RWPE1 (cell line): ENCODE data around the gene PANX2.

Experiments
- CTCF ChIA-PET: fragments of 350-600 bp; sonication (Branson Sonifier 250); formaldehyde crosslinking; extraction: SDS; loops from one replicate; lab custom pipeline; 2021; lab: Yijun Ruan, JAX
- POLR2A ChIA-PET: fragments of 400-600 bp; formaldehyde crosslinking; extraction: SDS; loops from one replicate; lab custom pipeline; 2020; ENCODE audit warnings: antibody characterized with exemption; ENCODE audit not compliant: low non-redundant PET; lab: Yijun Ruan, JAX
- DNase-seq: peaks from one replicate; pipeline ENCODE4 v3.0.0; 2012; ENCODE audit warnings: low spot score
- H3K27ac ChIP-seq: fragments of 450-650 bp; 2 replicates; pipeline ENCODE4 v1.5.1; 2017
- TF ChIP-seq, protein P1 (sequence below): fragments of 450-650 bp; conservative IDR thresholded peaks from 2 replicates; pipeline ENCODE4 v1.5.1; 2017; ENCODE audit warnings: low read depth, mild to moderate bottlenecking

PANX2 gene

DNA sequence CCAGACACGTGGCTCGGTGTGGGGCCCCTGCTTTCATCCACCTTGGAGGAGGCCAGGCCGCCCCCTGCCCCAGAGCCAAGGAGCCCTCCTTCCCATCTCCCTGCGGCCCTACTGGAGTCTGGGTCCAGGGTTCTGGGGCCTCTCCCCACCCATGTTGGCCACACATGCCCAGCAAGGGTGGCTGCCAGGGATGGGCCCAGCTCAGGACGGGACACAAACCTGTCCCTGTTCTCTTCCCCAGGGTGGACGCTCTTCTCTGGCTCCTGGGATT, 4.6 kb downstream of the PANX2 start:
- no peak overlapping the region for H3K27ac ChIP-seq
- CTCF ChIA-PET = interaction anchor here (0.6 kb wide), 1 partner anchor 85 kb away, joined by 4 read pairs; no protein-coding TSS in a partner anchor
- no peak for DNase-seq
- TF ChIP-seq, protein P1, sequence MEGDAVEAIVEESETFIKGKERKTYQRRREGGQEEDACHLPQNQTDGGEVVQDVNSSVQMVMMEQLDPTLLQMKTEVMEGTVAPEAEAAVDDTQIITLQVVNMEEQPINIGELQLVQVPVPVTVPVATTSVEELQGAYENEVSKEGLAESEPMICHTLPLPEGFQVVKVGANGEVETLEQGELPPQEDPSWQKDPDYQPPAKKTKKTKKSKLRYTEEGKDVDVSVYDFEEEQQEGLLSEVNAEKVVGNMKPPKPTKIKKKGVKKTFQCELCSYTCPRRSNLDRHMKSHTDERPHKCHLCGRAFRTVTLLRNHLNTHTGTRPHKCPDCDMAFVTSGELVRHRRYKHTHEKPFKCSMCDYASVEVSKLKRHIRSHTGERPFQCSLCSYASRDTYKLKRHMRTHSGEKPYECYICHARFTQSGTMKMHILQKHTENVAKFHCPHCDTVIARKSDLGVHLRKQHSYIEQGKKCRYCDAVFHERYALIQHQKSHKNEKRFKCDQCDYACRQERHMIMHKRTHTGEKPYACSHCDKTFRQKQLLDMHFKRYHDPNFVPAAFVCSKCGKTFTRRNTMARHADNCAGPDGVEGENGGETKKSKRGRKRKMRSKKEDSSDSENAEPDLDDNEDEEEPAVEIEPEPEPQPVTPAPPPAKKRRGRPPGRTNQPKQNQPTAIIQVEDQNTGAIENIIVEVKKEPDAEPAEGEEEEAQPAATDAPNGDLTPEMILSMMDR = no peak
- POLR2A ChIA-PET = no interaction called here

DNA sequence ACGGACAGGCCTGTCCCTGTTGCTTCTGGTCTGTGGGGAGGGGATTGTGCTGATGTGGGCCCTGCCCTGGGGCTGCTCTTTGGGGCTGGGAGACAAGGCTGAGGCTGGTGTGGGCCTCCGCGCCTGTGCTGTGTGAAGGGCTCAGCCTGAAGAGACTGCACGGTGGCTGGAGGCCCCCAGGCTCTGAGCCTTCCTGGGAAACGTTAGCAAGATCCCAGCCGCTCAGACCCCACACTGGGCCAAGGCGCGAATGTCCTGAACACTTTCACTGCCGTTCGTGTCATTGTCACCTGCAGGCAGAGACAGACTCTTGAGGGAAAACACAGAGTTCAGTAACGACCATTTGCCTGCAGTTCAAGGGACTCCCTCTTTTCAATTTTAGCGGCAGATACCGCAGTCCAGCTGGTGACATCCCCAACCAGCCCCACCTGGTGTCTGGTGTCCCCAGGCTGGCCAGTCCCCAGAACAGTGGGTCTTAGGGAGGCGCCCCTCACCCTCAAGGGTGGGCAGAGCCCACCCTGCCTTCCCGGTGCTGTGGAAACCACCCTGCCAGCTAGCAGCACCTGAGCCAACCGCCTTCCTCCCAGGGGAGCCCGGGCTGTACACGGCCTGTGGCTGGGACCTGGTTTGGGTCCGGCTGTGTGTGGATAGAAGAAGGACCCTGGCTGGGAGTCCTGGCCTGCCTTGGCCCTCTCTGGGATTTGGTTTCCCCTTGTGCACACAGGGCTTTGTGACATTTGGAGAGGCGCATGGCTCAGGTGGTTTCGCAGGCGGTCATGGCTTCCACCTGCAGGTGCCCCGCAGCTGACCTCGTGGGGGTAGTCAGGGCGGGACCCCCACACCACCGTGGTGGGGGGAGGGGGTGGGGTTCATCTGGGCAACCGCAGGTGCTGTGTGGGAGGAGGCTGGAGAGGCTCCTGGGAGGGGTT, 5.7 kb downstream of the PANX2 start:
- H3K27ac ChIP-seq = no peak overlapping the region
- no peak for DNase-seq
- TF ChIP-seq, protein P1 = no peak
- ChIA-PET POLR2A (no interaction called here), CTCF (interaction anchor here (0.6 kb wide), 1 partner anchor 27 kb away, joined by 3 read pairs; no protein-coding TSS in a partner anchor)

DNA sequence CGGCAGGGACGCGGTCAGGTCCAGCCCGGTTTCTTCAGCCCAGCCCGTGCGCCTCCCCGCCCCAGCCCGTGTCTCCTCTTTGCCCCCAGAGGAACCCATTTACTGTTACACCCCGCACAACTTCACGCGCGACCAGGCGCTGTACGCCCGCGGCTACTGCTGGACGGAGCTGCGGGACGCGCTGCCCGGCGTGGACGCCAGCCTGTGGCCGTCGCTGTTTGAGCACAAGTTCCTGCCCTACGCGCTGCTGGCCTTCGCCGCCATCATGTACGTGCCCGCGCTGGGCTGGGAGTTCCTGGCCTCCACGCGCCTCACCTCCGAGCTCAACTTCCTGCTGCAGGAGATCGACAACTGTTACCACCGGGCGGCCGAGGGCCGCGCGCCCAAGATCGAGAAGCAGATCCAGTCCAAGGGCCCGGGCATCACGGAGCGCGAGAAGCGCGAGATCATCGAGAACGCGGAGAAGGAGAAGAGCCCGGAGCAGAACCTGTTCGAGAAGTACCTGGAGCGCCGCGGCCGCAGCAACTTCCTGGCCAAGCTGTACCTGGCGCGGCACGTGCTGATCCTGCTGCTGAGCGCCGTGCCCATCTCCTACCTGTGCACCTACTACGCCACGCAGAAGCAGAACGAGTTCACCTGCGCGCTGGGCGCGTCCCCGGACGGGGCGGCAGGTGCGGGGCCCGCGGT, 6.5 kb downstream of the PANX2 start:
- no peak for DNase-seq
- ChIA-PET CTCF (interaction anchor here (0.6 kb wide), 1 partner anchor 28 kb away, joined by 3 read pairs; no protein-coding TSS in a partner anchor), POLR2A (no interaction called here)
- TF ChIP-seq, protein P1 = no peak
- no peak overlapping the region for H3K27ac ChIP-seq

DNA sequence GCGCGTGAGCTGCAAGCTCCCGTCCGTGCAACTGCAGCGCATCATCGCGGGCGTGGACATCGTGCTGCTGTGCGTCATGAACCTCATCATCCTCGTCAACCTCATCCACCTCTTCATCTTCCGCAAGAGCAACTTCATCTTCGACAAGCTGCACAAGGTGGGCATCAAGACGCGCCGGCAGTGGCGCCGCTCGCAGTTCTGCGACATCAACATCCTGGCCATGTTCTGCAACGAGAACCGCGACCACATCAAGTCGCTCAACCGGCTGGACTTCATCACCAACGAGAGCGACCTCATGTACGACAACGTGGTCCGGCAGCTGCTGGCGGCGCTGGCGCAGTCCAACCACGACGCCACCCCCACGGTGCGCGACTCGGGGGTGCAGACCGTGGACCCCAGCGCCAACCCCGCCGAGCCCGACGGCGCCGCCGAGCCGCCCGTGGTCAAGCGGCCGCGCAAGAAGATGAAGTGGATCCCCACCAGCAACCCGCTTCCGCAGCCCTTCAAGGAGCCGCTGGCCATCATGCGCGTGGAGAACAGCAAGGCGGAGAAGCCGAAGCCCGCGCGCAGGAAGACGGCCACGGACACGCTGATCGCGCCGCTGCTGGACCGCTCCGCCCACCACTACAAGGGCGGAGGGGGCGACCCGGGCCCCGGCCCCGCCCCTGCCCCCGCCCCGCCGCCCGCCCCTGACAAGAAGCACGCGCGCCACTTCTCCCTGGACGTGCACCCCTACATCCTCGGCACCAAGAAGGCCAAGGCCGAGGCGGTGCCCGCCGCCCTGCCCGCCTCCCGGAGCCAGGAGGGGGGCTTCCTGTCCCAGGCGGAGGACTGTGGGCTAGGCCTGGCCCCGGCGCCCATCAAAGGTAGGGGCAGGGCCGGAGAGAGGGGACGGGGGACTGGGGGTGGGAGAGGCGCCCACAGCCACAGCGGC, 7.3 kb downstream of the PANX2 start:
- TF ChIP-seq, protein P1 = no peak
- no peak for DNase-seq
- no peak overlapping the region for H3K27ac ChIP-seq
- ChIA-PET CTCF (no interaction called here), POLR2A (no interaction called here)

DNA sequence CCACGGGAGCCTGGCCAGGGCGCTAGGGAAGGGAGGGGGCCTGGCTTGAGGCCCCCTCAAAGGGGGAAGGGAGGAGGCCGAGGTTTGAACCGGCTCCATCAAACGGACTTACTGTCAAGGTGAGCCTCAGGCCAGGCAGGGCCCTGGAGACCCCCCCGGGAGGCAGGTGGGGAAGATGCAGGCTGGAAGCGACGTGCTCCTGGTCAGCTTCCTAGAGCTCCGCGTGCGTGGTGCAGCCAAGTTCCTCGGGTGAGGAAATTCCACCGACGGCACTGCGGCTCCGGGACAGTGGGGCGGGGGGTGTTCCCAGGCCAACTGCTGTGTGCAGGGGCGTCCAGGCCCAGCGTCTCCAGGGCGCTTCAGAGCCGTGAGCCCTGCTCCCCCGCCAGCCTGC, 7.9 kb downstream of the PANX2 start:
- CTCF ChIA-PET = no interaction called here
- POLR2A ChIA-PET = no interaction called here
- no peak for DNase-seq
- TF ChIP-seq, protein P1 = no peak
- H3K27ac ChIP-seq = no peak overlapping the region
